ACC112 (cell line): ENCODE data around the gene XCL1.

ENCODE experiments used
- H2AFZ ChIP-seq: fragments of 200-600 bp; sonication (generic); one replicate; pipeline ENCODE4 v1.6.0; 2017; ENCODE audit warnings: antibody characterized with exemption, low read length; ENCODE audit not compliant: unreplicated experiment
- H3K27ac ChIP-seq: fragments of 200-600 bp; sonication (generic); 2 replicates; pipeline ENCODE4 v1.5.1; 2014; ENCODE audit warnings: low read depth, mild to moderate bottlenecking, antibody characterized with exemption, low read length, moderate library complexity
- H3K27me3 ChIP-seq: fragments of 200-600 bp; sonication (generic); 2 replicates; pipeline ENCODE4 v1.6.1; 2014; ENCODE audit warnings: mild to moderate bottlenecking, antibody characterized with exemption, low read length, moderate library complexity, mixed read lengths; ENCODE audit not compliant: insufficient read depth
- H3K36me3 ChIP-seq: fragments of 200-600 bp; sonication (generic); 2 replicates; pipeline ENCODE4 v1.6.1; 2016; ENCODE audit warnings: mild to moderate bottlenecking, antibody characterized with exemption, low read length, moderate library complexity, mixed read lengths; ENCODE audit not compliant: insufficient read depth
- H3K4me1 ChIP-seq: fragments of 200-600 bp; sonication (generic); one replicate; pipeline ENCODE4 v1.6.1; 2016; ENCODE audit warnings: low read length, mixed read lengths; ENCODE audit not compliant: insufficient read depth, unreplicated experiment, control insufficient read depth
- H3K4me3 ChIP-seq: fragments of 200-600 bp; sonication (generic); 2 replicates; pipeline ENCODE4 v1.5.1; 2014; ENCODE audit warnings: mild to moderate bottlenecking, low read depth, low read length
- H3K79me2 ChIP-seq: fragments of 200-600 bp; sonication (generic); one replicate; pipeline ENCODE4 v1.6.0; 2016; ENCODE audit warnings: low read length; ENCODE audit not compliant: control insufficient read depth, unreplicated experiment, insufficient read depth

Gene XCL1

DNA sequence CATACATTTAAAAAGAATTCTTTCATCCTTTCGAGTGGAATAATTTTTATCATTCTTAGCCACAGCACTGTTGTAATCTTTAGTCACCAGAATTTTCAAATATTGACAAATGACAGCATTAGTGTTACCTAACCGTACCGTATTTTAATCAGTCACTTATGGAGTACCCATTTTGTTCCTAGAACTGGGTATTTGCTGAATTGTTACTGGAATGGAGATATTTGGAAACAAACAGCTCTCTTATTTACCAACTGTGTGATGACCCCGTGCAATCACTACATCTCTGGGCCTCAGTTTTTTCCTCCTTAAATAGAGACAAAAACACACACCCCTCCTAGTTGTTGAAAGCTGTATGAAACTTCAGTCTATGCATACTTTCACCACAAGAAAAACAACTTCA is 24.7 kb upstream of the XCL1 start:
- Histone ChIP-seq H2AFZ (no peak overlapping the region), H3K79me2 (no peaks in the 10 kb centered on the region), H3K4me3 (no peak overlapping the region), H3K27me3 (no peaks in the 10 kb centered on the region; the same call in 1 of the 2 replicates), H3K4me1 (peaks cover under 1% of the 10 kb centered on the region), H3K27ac (no peak overlapping the region), H3K36me3 (no peaks in the 10 kb centered on the region)

DNA sequence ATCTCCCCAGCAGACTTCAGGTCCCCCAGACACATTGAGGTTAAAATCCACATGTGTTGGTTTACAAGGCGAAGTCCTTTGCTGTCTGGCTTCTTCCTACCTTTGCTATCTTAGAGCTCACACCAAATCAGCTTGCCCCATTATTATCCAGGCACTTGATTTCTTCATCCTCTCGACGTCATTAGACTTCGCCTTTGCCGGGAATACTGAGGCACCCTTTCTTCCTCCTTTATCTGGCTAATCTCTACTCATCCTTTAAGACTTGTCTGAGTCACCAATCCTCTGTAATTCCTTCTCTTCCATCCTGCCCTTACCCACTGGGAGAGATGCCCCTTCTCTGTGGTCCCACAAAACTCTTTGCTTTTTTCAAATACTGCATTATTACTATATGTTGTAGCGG is 23.4 kb upstream of the XCL1 start:
- no peaks in the 10 kb centered on the region for H3K79me2 ChIP-seq
- H3K36me3 ChIP-seq = no peaks in the 10 kb centered on the region
- H3K4me1 ChIP-seq = peaks cover 7% of the 10 kb centered on the region
- no peak overlapping the region for H3K4me3 ChIP-seq
- no peak overlapping the region for H2AFZ ChIP-seq
- H3K27ac ChIP-seq = no peak overlapping the region
- no peaks in the 10 kb centered on the region; the same call in 1 of the 2 replicates for H3K27me3 ChIP-seq

DNA sequence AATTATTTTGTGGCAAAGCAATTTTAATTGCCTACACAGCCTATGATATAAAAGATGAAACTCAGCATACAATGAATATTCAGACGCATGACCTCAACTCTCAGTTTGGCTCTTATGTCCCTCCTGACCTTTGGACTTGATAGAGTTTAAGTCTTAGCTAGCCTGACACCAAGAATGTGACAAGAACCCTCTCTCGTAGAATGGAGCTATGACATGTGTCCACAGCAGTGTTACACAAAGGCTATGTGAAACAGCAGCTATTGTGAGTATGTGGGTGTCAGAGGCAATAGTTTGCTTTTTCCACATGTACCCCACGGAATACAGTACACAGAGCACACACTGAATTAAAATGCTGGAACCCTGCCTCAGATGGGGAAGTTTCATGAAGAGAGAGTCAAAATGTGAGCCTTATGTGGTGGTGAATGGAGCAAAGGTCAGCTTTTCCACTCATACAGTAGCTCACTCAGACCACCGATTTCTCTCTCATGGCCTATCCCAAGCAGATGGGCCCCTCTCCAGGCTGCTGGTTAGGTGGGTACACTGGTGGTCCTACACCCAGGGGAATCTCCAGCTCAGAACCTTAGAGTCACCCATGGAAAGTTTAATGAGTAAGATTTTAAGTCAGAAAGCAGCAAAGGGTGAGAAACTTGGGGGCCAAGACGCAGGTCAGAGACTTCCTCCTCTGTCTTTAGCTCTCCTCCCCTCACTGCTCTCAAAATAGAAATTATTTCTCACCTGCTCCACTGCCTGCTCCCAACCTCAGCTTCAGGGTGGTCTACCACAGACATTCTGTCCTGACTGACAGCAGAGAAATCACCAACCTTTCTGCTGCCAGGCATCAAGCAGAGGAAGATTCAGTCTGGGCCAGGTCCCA is 22.5 kb upstream of the XCL1 start:
- H3K27me3 ChIP-seq = no peaks in the 10 kb centered on the region; the same call in 1 of the 2 replicates
- no peaks in the 10 kb centered on the region for H3K36me3 ChIP-seq
- H3K79me2 ChIP-seq = no peaks in the 10 kb centered on the region
- no peak overlapping the region for H3K4me3 ChIP-seq
- H3K27ac ChIP-seq = no peak overlapping the region
- peaks cover 7% of the 10 kb centered on the region for H3K4me1 ChIP-seq
- H2AFZ ChIP-seq = no peak overlapping the region

DNA sequence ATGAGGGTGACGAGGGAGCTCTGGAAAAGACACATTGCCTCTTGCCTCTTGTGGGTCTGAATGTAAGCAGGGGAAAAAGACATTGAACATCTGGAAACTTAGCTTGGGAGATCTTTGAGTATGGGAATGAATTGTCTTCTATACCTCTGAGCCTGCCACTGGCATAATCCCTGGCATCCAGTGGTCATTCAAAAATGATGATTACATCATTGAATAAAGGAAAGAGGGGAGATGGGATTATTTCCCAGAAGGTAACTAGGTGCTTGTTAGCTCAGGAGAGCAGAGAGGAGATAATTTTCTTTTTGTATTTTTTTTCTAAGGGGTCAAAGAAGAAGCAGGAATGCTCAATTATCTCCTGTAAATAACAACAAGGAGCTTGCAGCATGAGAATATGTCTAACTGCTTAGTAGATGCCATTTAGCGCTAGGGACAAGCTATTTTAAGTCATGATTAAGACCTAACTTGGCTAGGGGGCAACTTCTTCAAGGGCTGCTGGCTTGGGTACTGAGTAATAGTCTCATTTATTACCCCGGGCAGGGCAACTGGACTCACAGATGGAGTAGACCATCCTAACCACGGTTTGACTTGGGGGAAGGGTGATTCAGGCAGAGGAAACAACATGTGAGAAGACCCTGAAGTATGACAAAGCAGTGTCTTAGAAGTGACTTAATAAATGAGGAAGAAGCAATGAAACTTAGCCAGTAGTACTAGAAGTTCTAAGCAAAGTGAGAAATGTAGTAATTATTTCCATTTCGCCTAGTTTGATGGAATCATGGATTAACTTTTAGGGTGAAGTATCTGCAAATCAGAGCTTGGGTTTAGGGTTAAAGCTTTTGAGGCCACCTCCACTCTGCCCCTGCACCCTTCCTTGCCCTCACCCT is 21.6 kb upstream of the XCL1 start:
- Histone ChIP-seq H3K27ac (no peak overlapping the region), H3K4me3 (no peak overlapping the region), H3K36me3 (no peaks in the 10 kb centered on the region), H3K4me1 (peaks cover 7% of the 10 kb centered on the region), H3K27me3 (no peaks in the 10 kb centered on the region; the same call in 1 of the 2 replicates), H2AFZ (no peak overlapping the region), H3K79me2 (no peaks in the 10 kb centered on the region)

DNA sequence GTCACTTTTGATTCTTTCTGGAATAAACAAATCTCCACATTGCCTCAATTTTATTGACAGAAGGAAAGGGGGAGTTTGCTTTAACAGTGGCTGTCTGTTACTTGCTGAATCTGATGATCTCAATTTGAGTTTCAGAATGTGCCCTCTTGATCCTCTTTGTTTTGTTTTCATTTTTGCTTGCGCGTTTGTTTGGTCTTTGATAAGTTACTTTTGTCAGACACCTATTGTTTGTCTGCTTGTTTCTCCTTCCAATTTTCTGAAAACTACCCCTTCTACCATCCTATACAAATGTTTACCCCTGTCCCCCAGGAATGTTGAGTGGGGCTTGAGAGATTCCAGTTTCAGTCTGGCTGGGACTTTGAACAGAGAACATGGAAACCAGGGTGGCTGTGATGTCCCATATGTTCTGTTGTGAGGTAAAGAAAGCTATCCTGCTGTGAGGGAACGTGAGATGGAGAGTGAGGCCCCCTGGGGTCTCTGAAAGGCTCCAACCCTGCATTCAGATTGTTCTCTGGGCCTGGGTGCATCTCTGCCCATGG is 20.8 kb upstream of the XCL1 start:
- H3K79me2 ChIP-seq = no peaks in the 10 kb centered on the region
- no peak overlapping the region for H2AFZ ChIP-seq
- peaks cover 4% of the 10 kb centered on the region; the same call in 1 of the 2 replicates for H3K27me3 ChIP-seq
- no peak overlapping the region for H3K27ac ChIP-seq
- peaks cover 7% of the 10 kb centered on the region for H3K4me1 ChIP-seq
- H3K36me3 ChIP-seq = no peaks in the 10 kb centered on the region
- no peak overlapping the region for H3K4me3 ChIP-seq

DNA sequence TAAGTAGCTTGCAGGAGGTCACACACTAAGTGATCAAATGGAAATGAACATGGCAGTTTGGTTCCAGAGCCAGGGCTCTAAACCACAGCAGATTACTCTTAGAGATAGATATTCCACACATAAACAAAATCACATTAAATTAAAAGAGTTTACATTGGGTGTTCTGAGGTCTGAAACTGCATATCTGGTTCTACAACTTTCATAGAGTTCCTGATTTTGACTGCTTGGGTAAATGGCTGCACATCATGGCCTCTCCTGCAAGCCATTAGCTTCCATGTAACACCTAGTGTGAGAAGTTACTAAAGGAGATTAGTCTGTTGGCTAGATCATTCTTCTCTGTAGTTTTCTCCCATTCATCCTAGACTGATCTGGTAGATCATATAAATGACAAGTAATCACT is 19.8 kb upstream of the XCL1 start:
- Histone ChIP-seq H3K4me1 (peaks cover 7% of the 10 kb centered on the region), H3K36me3 (no peaks in the 10 kb centered on the region), H3K27me3 (peaks cover 9% of the 10 kb centered on the region; the same call in 1 of the 2 replicates), H3K4me3 (no peak overlapping the region), H3K27ac (no peak overlapping the region), H3K79me2 (no peaks in the 10 kb centered on the region), H2AFZ (no peak overlapping the region)

DNA sequence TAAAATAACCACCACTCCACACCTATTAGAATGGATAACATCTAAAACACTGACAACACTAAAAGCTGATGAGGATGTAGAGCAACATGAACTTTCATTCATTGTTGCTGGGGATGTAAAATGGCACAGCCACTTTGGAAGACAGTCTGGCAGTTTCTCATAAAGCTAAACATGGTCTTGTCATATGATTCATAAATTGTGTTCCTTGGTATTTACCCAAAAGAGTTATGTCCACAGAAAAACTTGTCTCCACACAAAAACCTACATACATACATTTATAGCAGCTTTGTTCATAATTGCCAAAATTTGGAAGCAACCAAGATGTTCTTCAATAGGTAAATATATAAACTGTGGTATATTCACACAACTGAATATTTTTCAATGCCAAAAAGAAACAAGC is 16.0 kb upstream of the XCL1 start:
- H2AFZ ChIP-seq = no peak overlapping the region
- no peak overlapping the region for H3K4me3 ChIP-seq
- H3K4me1 ChIP-seq = peaks cover 7% of the 10 kb centered on the region
- peaks cover 32% of the 10 kb centered on the region for H3K27me3 ChIP-seq
- H3K36me3 ChIP-seq = no peaks in the 10 kb centered on the region
- H3K27ac ChIP-seq = no peak overlapping the region
- H3K79me2 ChIP-seq = no peaks in the 10 kb centered on the region

DNA sequence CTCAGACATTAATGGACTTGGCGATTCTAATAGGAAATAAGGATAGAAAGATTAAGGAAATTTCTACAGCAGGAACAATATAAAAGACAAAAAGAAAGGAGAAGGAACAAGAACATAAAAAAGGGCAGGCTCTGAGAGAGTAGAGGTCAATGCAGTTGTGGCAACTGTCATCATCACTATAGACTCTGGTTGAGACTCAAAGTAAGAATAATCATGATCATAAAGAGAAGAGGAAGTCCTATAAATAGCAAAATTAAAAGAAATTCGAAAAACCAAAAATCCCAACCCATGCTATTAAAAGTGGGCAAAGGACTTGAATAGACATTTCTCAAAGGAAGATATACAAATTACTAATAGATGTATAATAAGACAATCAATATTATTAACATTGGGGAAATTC is 14.4 kb upstream of the XCL1 start:
- H3K4me3 ChIP-seq = no peak overlapping the region
- H3K36me3 ChIP-seq = no peaks in the 10 kb centered on the region
- peaks cover 38% of the 10 kb centered on the region for H3K27me3 ChIP-seq
- H3K27ac ChIP-seq = no peak overlapping the region
- no peak overlapping the region for H2AFZ ChIP-seq
- no peaks in the 10 kb centered on the region for H3K79me2 ChIP-seq
- H3K4me1 ChIP-seq = peaks cover 3% of the 10 kb centered on the region

DNA sequence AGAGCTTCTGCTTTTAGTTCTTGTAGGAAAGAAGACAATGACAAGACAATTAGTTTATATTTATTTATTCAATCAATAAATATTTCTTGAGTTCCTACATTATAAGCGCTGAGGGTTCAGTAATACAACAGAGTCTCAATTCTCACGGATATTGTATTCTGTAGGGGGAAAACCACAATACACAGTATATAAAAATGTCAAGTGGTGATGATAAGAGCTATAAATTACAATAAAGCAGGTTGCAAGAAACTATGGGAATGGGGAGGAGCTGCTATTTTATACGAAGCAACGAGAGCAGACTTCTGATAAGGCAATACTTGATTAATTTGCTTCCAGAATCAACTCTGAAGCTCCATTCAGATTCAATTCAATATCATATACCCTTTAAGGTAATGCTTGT is 10.6 kb upstream of the XCL1 start:
- no peak overlapping the region for H3K4me3 ChIP-seq
- no peaks in the 10 kb centered on the region for H3K79me2 ChIP-seq
- no peaks in the 10 kb centered on the region for H3K4me1 ChIP-seq
- H3K27ac ChIP-seq = no peak overlapping the region
- no peaks in the 10 kb centered on the region for H3K36me3 ChIP-seq
- H3K27me3 ChIP-seq = peaks cover 43% of the 10 kb centered on the region
- H2AFZ ChIP-seq = no peak overlapping the region

DNA sequence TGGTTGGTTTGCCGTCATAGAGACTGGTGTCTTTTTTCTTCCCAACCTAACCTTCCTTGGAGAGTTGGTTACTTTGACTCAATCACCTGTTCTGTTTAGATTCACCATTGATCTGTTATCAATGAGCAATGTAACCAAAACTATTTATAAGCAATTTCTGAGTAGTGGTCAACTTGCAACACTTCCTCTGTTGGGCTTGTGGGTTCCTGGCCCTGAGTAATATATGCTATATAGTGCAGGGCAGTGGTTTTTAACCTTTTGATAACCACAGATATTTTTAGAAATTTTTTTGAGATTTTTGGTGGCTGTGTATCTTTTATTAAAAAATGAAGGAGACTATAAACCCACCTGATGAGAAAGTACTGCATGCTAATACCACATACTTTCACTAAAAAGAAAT is 9.4 kb upstream of the XCL1 start:
- Histone ChIP-seq H3K4me3 (no peak overlapping the region), H3K4me1 (no peaks in the 10 kb centered on the region), H2AFZ (no peak overlapping the region), H3K27ac (no peak overlapping the region), H3K79me2 (no peaks in the 10 kb centered on the region), H3K27me3 (peaks cover 48% of the 10 kb centered on the region), H3K36me3 (no peaks in the 10 kb centered on the region)
